DND-41 (cell line): Measurements from ENCODE around the gene LRRC74A.

Experiments
- ATAC-seq: fragments of 200-7000 bp; cut with Tn5 transposase; 3 replicates; pipeline ENCODE4 v1.9.1; 2021; ENCODE audit warnings: low read depth; ENCODE audit not compliant: insufficient read depth
- DNase-seq: peaks from one replicate; pipeline ENCODE4 v3.0.0-alpha.2; 2020
- H2AFZ ChIP-seq: 2 replicates; pipeline ENCODE4 v1.6.0; 2012; ENCODE audit warnings: low read depth, low read length
- H3K27ac ChIP-seq: 2 replicates; pipeline ENCODE4 v1.5.1; 2012; ENCODE audit warnings: low read length, inconsistent platforms
- H3K27me3 ChIP-seq: fragments of 200-600 bp; sonication (generic); 2 replicates; pipeline ENCODE4 v1.6.0; 2012; ENCODE audit warnings: low read length, mild to moderate bottlenecking, inconsistent platforms; ENCODE audit not compliant: insufficient read depth, poor library complexity
- H3K36me3 ChIP-seq: 2 replicates; pipeline ENCODE4 v1.5.1; 2012; ENCODE audit warnings: low read length, inconsistent platforms; ENCODE audit not compliant: insufficient read depth
- H3K4me1 ChIP-seq: 2 replicates; pipeline ENCODE4 v1.5.1; 2012; ENCODE audit warnings: mild to moderate bottlenecking, low read length; ENCODE audit not compliant: insufficient read depth
- H3K4me2 ChIP-seq: 2 replicates; pipeline ENCODE4 v1.6.0; 2012; ENCODE audit warnings: mild to moderate bottlenecking, moderate library complexity, low read length, inconsistent platforms; ENCODE audit not compliant: insufficient read depth
- H3K4me3 ChIP-seq, 2 experiments: fragments of 200-600 bp in 1 of 2; shearing (Covaris generic) in 1 of 2; 2 replicates each; pipeline ENCODE4 v1.5.1; 2012 to 2016; ENCODE audit warnings: inconsistent platforms in 2 of 2, low read length in 2 of 2, mild to moderate bottlenecking in 2 of 2, low read depth in 1 of 2, moderate library complexity in 1 of 2
- H3K79me2 ChIP-seq: 2 replicates; pipeline ENCODE4 v1.6.0; 2012; ENCODE audit warnings: low read length, inconsistent platforms; ENCODE audit not compliant: insufficient read depth
- H3K9ac ChIP-seq: 2 replicates; pipeline ENCODE4 v1.6.0; 2012; ENCODE audit warnings: low read depth, mild to moderate bottlenecking, inconsistent platforms, low read length, moderate library complexity
- H3K9me3 ChIP-seq: 2 replicates; pipeline ENCODE4 v1.5.1; 2012; ENCODE audit warnings: low read length, moderate library complexity, mild to moderate bottlenecking, inconsistent platforms; ENCODE audit not compliant: insufficient read depth, severe bottlenecking
- H4K20me1 ChIP-seq: 2 replicates; pipeline ENCODE4 v1.6.0; 2012; ENCODE audit warnings: low read length; ENCODE audit not compliant: insufficient read depth
- EZH2 ChIP-seq: IDR thresholded peaks from 3 replicates; pipeline ENCODE4 v1.6.1; 2012; ENCODE audit warnings: borderline replicate concordance, low read depth, mild to moderate bottlenecking, moderate library complexity, low read length, inconsistent platforms; ENCODE audit not compliant: severe bottlenecking
- TF ChIP-seq, protein P1 (sequence below): IDR thresholded peaks from 2 replicates; pipeline ENCODE4 v1.5.1; 2012; ENCODE audit warnings: borderline replicate concordance, low read length, moderate library complexity, mild to moderate bottlenecking; ENCODE audit not compliant: poor library complexity, severe bottlenecking; ENCODE audit errors: extremely low read depth

The LRRC74A gene

DNA sequence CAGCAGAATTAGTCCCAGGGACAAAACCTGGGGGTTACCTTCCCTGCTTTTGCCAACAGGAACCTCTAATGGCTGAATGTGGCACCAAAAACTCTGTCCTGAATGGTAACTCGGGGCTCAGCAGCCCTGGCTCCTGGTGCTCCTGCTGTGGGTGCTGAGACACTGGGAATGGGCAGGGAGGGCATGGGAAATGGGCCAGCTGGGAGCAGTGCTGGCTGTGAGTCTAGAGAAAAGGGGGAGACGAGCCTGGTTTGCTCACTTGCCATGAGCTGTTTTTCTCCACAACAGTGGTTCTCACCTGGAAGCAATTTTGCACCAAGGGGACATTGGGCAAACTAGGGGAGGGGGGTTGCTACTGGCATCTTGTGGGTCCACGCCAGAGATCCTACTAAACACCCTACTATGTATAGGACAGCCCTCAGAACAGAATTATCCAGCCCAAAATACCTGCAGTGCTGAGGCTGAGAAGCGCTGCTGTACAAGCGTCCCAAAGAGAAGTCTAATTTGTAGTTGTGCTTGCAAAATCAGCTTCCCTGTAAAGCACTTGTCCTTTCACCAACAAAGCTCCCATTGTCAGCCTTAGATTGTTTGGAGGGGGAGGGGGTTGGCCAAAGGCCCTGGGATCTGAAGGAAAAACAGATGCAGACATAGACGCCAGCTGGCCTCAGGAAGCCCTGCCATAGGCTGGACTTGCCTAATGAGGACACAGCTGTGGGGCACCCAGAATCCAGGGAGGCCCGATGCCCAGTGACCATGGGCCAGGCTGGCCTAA lies 3.6 kb downstream of the LRRC74A start:
- no peaks in the 10 kb centered on the region for H3K4me1 ChIP-seq
- H3K4me3 ChIP-seq: no peak overlapping the region
- H3K4me2 ChIP-seq: no peak overlapping the region
- no peaks in the 10 kb centered on the region for H4K20me1 ChIP-seq
- H3K9me3 ChIP-seq: no peaks in the 10 kb centered on the region
- no peak overlapping the region for H3K9ac ChIP-seq
- ATAC-seq: no peak
- peaks cover 28% of the 10 kb centered on the region for H3K27me3 ChIP-seq
- no peaks in the 10 kb centered on the region for H3K36me3 ChIP-seq
- DNase-seq: no peak
- no peaks in the 10 kb centered on the region for H3K79me2 ChIP-seq
- no peak for TF ChIP-seq EZH2
- TF ChIP-seq, protein P1, sequence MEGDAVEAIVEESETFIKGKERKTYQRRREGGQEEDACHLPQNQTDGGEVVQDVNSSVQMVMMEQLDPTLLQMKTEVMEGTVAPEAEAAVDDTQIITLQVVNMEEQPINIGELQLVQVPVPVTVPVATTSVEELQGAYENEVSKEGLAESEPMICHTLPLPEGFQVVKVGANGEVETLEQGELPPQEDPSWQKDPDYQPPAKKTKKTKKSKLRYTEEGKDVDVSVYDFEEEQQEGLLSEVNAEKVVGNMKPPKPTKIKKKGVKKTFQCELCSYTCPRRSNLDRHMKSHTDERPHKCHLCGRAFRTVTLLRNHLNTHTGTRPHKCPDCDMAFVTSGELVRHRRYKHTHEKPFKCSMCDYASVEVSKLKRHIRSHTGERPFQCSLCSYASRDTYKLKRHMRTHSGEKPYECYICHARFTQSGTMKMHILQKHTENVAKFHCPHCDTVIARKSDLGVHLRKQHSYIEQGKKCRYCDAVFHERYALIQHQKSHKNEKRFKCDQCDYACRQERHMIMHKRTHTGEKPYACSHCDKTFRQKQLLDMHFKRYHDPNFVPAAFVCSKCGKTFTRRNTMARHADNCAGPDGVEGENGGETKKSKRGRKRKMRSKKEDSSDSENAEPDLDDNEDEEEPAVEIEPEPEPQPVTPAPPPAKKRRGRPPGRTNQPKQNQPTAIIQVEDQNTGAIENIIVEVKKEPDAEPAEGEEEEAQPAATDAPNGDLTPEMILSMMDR: no peak
- H3K27ac ChIP-seq: no peak overlapping the region
- no peak overlapping the region for H2AFZ ChIP-seq

DNA sequence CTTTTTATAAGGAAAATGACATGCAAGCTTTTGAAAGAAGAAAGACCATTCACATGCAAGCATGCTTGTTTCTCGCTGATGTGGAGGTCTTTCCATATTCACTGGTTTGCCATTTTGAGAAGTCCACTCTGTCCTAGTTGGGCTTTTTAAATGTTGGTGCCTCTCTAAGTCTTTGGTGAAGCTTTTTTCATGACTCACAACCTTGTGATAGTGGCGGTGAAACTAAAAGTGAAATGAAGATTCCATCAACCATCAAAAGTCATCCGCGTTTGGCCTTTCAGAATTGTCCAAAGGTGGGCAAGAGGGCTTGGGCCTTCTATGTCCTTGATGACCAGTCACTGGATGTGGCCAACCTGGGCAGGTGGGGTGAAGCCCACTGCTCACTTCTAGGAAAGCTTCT lies 4.3 kb downstream of the LRRC74A start:
- H3K27ac ChIP-seq: no peak overlapping the region
- no peak for DNase-seq
- H2AFZ ChIP-seq: no peak overlapping the region

DNA sequence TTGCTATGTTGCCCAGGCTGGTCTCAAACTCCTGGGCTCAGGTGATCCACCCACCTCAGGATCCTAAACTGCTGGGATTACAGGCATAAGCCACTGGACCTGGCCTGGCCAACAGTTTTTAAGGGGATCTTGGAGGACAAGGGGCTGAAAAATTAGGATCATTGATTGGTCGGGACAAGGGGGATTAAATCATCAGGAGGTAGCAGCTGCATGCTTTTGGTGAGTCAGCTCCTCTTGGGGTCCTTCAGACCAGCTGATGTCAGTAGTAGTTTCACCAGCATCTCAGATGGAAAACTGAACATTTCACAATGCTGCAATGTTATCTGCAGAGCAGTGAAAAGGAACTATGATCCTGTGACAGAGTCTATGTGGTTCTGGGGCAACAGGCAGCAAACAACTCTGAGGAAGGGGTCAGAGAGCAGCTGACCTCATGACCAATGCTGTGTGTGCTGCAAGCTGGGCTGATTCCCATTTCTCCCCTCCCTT lies 6.3 kb downstream of the LRRC74A start:
- no peaks in the 10 kb centered on the region for H4K20me1 ChIP-seq
- no peaks in the 10 kb centered on the region for H3K79me2 ChIP-seq
- no peak overlapping the region for H3K9ac ChIP-seq
- H3K27ac ChIP-seq: no peak overlapping the region
- no peak overlapping the region for H3K4me2 ChIP-seq
- H3K4me3 ChIP-seq: no peak overlapping the region
- H3K9me3 ChIP-seq: no peaks in the 10 kb centered on the region
- H2AFZ ChIP-seq: no peak overlapping the region
- TF ChIP-seq, protein P1: no peak
- no peaks in the 10 kb centered on the region for H3K4me1 ChIP-seq
- H3K36me3 ChIP-seq: no peaks in the 10 kb centered on the region
- DNase-seq (no peak), ATAC-seq (no peak)
- H3K27me3 ChIP-seq: peaks cover 27% of the 10 kb centered on the region

More for the DNA sequence above, 4.3 kb downstream of the LRRC74A start:
- no peaks in the 10 kb centered on the region for H3K9me3 ChIP-seq
- H4K20me1 ChIP-seq: no peaks in the 10 kb centered on the region
- H3K4me1 ChIP-seq: no peaks in the 10 kb centered on the region
- no peaks in the 10 kb centered on the region for H3K79me2 ChIP-seq
- H3K27me3 ChIP-seq: peaks cover 28% of the 10 kb centered on the region
- H3K36me3 ChIP-seq: no peaks in the 10 kb centered on the region
- H3K4me3 ChIP-seq: no peak overlapping the region
- H3K4me2 ChIP-seq: no peak overlapping the region
- no peak overlapping the region for H3K9ac ChIP-seq
- TF ChIP-seq, protein P1: no peak
- no peak for TF ChIP-seq EZH2
- no peak for ATAC-seq
